Endothelial cell of umbilical vein (primary cell): ENCODE results near the gene JARID2. TPM values are rescaled to one million over a fixed set of nuclear protein-coding genes. Genes with fewer than 3 reads are reported as not detected.

Experiments used
- BruUV-seq: library from RNA; stranded (reverse); fragments of 400-500 nt; replicated peaks from 2 replicates; lab custom pipeline; 2021; lab: Mats Ljungman, UMichigan
- CTCF ChIA-PET: fragments of 300-600, 350-600 bp; sonication (Branson Sonifier 250); formaldehyde crosslinking; loops from one replicate; lab custom pipeline; 2021; ENCODE audit warnings: antibody characterized with exemption, inconsistent platforms; lab: Charles Lee
- POLR2A ChIA-PET: fragments of 300-600, 350-600 bp; sonication (Branson Sonifier 250); formaldehyde crosslinking; loops from one replicate; lab custom pipeline; 2021; ENCODE audit warnings: antibody characterized with exemption, inconsistent platforms; lab: Charles Lee
- DNase-seq: peaks from one replicate; pipeline ENCODE4 v3.0.0-alpha.2; 2011; ENCODE audit warnings: low read depth, low spot score
- FAIRE-seq: peaks from 2 replicates; lab custom pipeline; 2011; peaks lifted over from hg19 to GRCh38; lab: Jason Lieb, UNC
- H2AFZ ChIP-seq: 2 replicates; pipeline ENCODE4 v1.6.0; 2012; ENCODE audit warnings: low read depth, low read length, control low read depth, inconsistent platforms
- H3K27ac ChIP-seq: 2 replicates; pipeline ENCODE4 v1.5.1; 2011; ENCODE audit warnings: low read depth, mild to moderate bottlenecking, control low read depth, low read length, moderate library complexity; ENCODE audit not compliant: insufficient read depth
- H3K27me3 ChIP-seq, 2 experiments: 2 replicates each; pipeline versions ENCODE4 v1.6.0 to v1.6.1; 2011; ENCODE audit warnings: low read length in 2 of 2, mixed read lengths in 1 of 2; ENCODE audit not compliant: control insufficient read depth in 2 of 2, insufficient read depth in 2 of 2
- H3K36me3 ChIP-seq, 2 experiments: 2 replicates in 1 of 2; 3 replicates in 1 of 2; pipeline ENCODE4 v1.5.1; 2011; ENCODE audit warnings: low read length in 2 of 2, mild to moderate bottlenecking in 1 of 2, moderate library complexity in 1 of 2; ENCODE audit not compliant: control insufficient read depth in 2 of 2, insufficient read depth in 2 of 2; ENCODE audit errors: extremely low read depth in 1 of 2
- H3K4me1 ChIP-seq: 3 replicates; pipeline ENCODE4 v1.5.1; 2011; ENCODE audit warnings: mild to moderate bottlenecking, low read length; ENCODE audit not compliant: control insufficient read depth, insufficient read depth; ENCODE audit errors: extremely low read depth
- H3K4me2 ChIP-seq: 2 replicates; pipeline ENCODE4 v1.6.1; 2011; ENCODE audit warnings: low read length, control low read depth, mixed read lengths; ENCODE audit not compliant: insufficient read depth
- H3K4me3 ChIP-seq, 3 experiments: fragments of 200-600 bp in 1 of 3; sonication (generic), shearing (Covaris generic) in 1 of 3; replicated peaks in 1 of 3; 2 replicates each; pipeline ENCODE4 v1.5.1; 2011 to 2016; ENCODE audit warnings: control low read depth in 3 of 3, low read length in 3 of 3, mild to moderate bottlenecking in 2 of 3, inconsistent platforms in 1 of 3, low read depth in 1 of 3, moderate library complexity in 1 of 3; ENCODE audit not compliant: insufficient read depth in 1 of 3
- H3K79me2 ChIP-seq: 2 replicates; pipeline ENCODE4 v1.6.0; 2012; ENCODE audit warnings: low read length, inconsistent platforms; ENCODE audit not compliant: control insufficient read depth, insufficient read depth
- H3K9ac ChIP-seq: replicated peaks from 2 replicates; pipeline ENCODE3; 2011; ENCODE audit warnings: low read length, control low read depth; ENCODE audit not compliant: insufficient read depth; ENCODE audit errors: extremely low read depth
- H3K9me1 ChIP-seq: replicated peaks from 3 replicates; pipeline ENCODE4 v1.6.0; 2011; ENCODE audit warnings: mild to moderate bottlenecking, low read length; ENCODE audit not compliant: control insufficient read depth, insufficient read depth; ENCODE audit errors: extremely low read depth
- H3K9me3 ChIP-seq: replicated peaks from 2 replicates; pipeline ENCODE4 v1.5.1; 2012; ENCODE audit warnings: low read length, inconsistent platforms; ENCODE audit not compliant: control insufficient read depth, insufficient read depth
- H4K20me1 ChIP-seq: replicated peaks from 2 replicates; pipeline ENCODE3; 2011; ENCODE audit warnings: mild to moderate bottlenecking, low read length; ENCODE audit not compliant: control insufficient read depth, insufficient read depth; ENCODE audit errors: extremely low read depth
- EZH2 ChIP-seq: IDR thresholded peaks from 2 replicates; pipeline ENCODE4 v1.6.1; 2012; ENCODE audit warnings: borderline replicate concordance, low read depth, mild to moderate bottlenecking, moderate library complexity, low read length, inconsistent platforms; ENCODE audit not compliant: severe bottlenecking
- FOS ChIP-seq: IDR thresholded peaks from 2 replicates; pipeline ENCODE4 v1.6.1; 2011; ENCODE audit warnings: mild to moderate bottlenecking, low read length, moderate library complexity, borderline replicate concordance; ENCODE audit not compliant: insufficient read depth
- GATA2 ChIP-seq: IDR thresholded peaks from 2 replicates; pipeline ENCODE4 v1.7.0; 2011; ENCODE audit warnings: low read depth, mild to moderate bottlenecking, moderate library complexity, mixed read lengths, low read length; ENCODE audit not compliant: insufficient read length, insufficient read depth
- JUN ChIP-seq: IDR thresholded peaks from 2 replicates; pipeline ENCODE4 v1.6.1; 2011; ENCODE audit warnings: borderline replicate concordance, low read depth; ENCODE audit not compliant: insufficient read length, insufficient read depth
- MYC ChIP-seq: IDR thresholded peaks from one replicate; pipeline ENCODE4 v1.6.1; 2011; ENCODE audit warnings: mild to moderate bottlenecking, low read depth, low read length
- POLR2A ChIP-seq: IDR thresholded peaks from 2 replicates; pipeline ENCODE4 v1.6.1; 2012; ENCODE audit warnings: low read depth, mild to moderate bottlenecking, control low read depth, low read length
- POLR2AphosphoS5 ChIP-seq: IDR thresholded peaks from 2 replicates; pipeline ENCODE4 v1.6.1; 2012; ENCODE audit warnings: low read depth, mild to moderate bottlenecking, control low read depth, low read length, moderate library complexity; ENCODE audit not compliant: insufficient read depth
- dilution Hi-C: fragments of 300-500 bp; cut with MboI; formaldehyde crosslinking; loops from one replicate; pipeline ENCODE4 v1.15.0; 2019; ENCODE audit warnings: low sequenced_read_pairs; ENCODE audit not compliant: extremely low pct_ligation_motif_present
- intact Hi-C: fragments of 100-400 bp; cut with micrococcal nuclease; formaldehyde crosslinking; loops from one replicate; pipeline ENCODE4 v1.10.0; 2022
- polyA plus RNA-seq, 4 experiments: library from polyadenylated mRNA; depleted of rRNA in 3 of 4; stranded (reverse) in 3 of 4; unstranded in 1 of 4; fragments of >200 nt; gene quantifications; 2 replicates each; pipeline versions ENCODE4 v1.2.1 to v1.2.3, GENCODE V29; 2011 to 2012; ENCODE audit warnings: missing spikeins in 1 of 4
- total RNA-seq: library from RNA; stranded (reverse); gene quantifications from 2 replicates; pipeline ENCODE4 v1.2.3, GENCODE V29; 2021
- TF ChIP-seq, protein P1 (sequence below), 2 donors: IDR thresholded peaks; 1 replicate in 1 of 2; 2 replicates in 1 of 2; pipeline ENCODE4 v1.5.1; 2011; ENCODE audit warnings: low read length in 2 of 2, mild to moderate bottlenecking in 2 of 2, moderate library complexity in 2 of 2, control low read depth in 1 of 2, inconsistent platforms in 1 of 2, low read depth in 1 of 2; ENCODE audit not compliant: insufficient read depth in 1 of 2; ENCODE audit errors: extremely low read depth in 1 of 2
- TF ChIP-seq, protein P2 (sequence below): IDR thresholded peaks from 2 replicates; pipeline ENCODE4 v1.6.1; 2011; ENCODE audit not compliant: insufficient read depth, insufficient read length

Gene JARID2
- total and polyA plus RNA-seq, 2 donors (not counting 3 experiments of a cell fraction or from before 2014, with no cell fraction given): 2.9 to 10.6 TPM

DNA sequence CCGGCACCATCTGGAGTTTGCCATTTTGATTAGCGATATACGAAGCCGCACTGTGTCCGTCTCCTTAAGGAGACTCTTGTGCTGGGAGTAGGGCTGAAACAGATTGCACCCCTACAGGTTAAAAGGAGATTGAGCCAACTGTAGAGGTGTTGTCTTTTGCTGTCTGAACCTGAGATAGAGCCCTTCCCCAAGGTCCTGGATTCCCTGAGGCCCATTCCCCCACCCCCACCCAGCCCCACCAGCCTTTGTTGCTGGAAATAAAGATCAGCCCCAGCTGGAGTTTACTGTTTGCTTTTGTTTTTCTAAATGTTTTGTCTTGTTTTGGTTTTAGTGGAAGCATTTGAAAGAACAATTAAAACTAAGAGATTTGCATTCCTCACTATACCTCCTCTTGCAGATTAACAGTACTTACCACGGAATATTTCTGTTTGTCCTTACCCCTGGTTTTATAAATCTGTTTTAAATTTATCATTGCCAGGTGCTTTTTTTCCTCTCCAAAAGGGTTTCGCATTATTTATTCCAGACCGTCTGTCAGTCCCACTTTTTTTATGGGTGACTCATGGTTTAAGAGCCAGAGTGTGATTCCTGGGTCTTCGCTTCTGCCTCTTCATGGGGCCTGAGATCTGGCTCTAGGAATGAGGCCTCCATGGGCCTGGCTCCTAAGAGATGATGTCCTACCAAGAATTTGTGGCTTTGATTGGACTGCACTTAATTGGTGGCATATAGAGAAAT lies 247.7 kb downstream of the JARID2 start:
- Histone ChIP-seq H3K4me2 (no peak overlapping the region), H3K4me3 (no peak overlapping the region), H3K79me2 (no peaks in the 10 kb centered on the region), H3K4me1 (no peaks in the 10 kb centered on the region), H3K9me3 (no peaks in the 10 kb centered on the region), H3K36me3 (peaks cover 0 to 1% of the 10 kb centered on the region in 2 experiments), H3K9me1 (no peaks in the 10 kb centered on the region), H3K27ac (no peak overlapping the region), H2AFZ (no peak overlapping the region), H4K20me1 (no peaks in the 10 kb centered on the region), H3K27me3 (no peaks in the 10 kb centered on the region), H3K9ac (no peak overlapping the region)
- no peak for FAIRE-seq
- intact Hi-C loops: loop anchor here (1.0 kb wide), 1 partner anchor 248 kb away; no protein-coding TSS in a partner anchor
- dilution Hi-C loops: no loop called here
- BruUV-seq: no TSS peak
- DNase-seq: no peak
- ChIA-PET POLR2A (no interaction called here), CTCF (no interaction called here)
- TF ChIP-seq MYC: no peak

- Histone ChIP-seq H3K9ac (no peak overlapping the region), H3K9me3 (no peaks in the 10 kb centered on the region), H3K27ac (no peak overlapping the region), H2AFZ (no peak overlapping the region), H3K9me1 (no peaks in the 10 kb centered on the region), H3K27me3 (no peaks in the 10 kb centered on the region), H4K20me1 (no peaks in the 10 kb centered on the region), H3K4me1 (no peaks in the 10 kb centered on the region), H3K79me2 (no peaks in the 10 kb centered on the region), H3K36me3 (peaks cover 0 to 2% of the 10 kb centered on the region in 2 experiments), H3K4me3 (no peak overlapping the region), H3K4me2 (no peak overlapping the region)
- dilution Hi-C loops: no loop called here
- TF ChIP-seq MYC: no peak
- TF ChIP-seq, protein P1, sequence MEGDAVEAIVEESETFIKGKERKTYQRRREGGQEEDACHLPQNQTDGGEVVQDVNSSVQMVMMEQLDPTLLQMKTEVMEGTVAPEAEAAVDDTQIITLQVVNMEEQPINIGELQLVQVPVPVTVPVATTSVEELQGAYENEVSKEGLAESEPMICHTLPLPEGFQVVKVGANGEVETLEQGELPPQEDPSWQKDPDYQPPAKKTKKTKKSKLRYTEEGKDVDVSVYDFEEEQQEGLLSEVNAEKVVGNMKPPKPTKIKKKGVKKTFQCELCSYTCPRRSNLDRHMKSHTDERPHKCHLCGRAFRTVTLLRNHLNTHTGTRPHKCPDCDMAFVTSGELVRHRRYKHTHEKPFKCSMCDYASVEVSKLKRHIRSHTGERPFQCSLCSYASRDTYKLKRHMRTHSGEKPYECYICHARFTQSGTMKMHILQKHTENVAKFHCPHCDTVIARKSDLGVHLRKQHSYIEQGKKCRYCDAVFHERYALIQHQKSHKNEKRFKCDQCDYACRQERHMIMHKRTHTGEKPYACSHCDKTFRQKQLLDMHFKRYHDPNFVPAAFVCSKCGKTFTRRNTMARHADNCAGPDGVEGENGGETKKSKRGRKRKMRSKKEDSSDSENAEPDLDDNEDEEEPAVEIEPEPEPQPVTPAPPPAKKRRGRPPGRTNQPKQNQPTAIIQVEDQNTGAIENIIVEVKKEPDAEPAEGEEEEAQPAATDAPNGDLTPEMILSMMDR (IDR thresholded peaks at IDR 0.05; ENCODE audit: extremely low read depth in 1 of 2, insufficient read depth in 1 of 2, low read depth in 1 of 2, low read length in 2 of 2): no peak
- TF ChIP-seq POLR2A: no peak
- no peak for TF ChIP-seq EZH2
- TF ChIP-seq POLR2AphosphoS5: no peak
- no peak for TF ChIP-seq JUN
- no peak for TF ChIP-seq FOS
- TF ChIP-seq, protein P2, sequence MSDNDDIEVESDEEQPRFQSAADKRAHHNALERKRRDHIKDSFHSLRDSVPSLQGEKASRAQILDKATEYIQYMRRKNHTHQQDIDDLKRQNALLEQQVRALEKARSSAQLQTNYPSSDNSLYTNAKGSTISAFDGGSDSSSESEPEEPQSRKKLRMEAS: no peak
- no peak for TF ChIP-seq GATA2
- FAIRE-seq (no peak), DNase-seq (no peak)
- intact Hi-C loops: no loop called here
- BruUV-seq: no TSS peak
- ChIA-PET POLR2A (no interaction called here), CTCF (no interaction called here)
These were observed 249.6 kb downstream of the JARID2 start for GRCh38 chr6:15495375-15495901.
